Inflammatory macrophage treated with lipopolysaccharide for 4 hours (primary cell): ENCODE results near the gene SERPINB6.
"Not testable (repeated sequence)": the region's sequence is repeated elsewhere in the genome, so short reads cannot be mapped to it uniquely, and the experiment has no call there.

ENCODE experiments used
- DNase-seq: peaks from one replicate; pipeline ENCODE4 v3.0.0-alpha.2; 2020

The SERPINB6 gene

DNA sequence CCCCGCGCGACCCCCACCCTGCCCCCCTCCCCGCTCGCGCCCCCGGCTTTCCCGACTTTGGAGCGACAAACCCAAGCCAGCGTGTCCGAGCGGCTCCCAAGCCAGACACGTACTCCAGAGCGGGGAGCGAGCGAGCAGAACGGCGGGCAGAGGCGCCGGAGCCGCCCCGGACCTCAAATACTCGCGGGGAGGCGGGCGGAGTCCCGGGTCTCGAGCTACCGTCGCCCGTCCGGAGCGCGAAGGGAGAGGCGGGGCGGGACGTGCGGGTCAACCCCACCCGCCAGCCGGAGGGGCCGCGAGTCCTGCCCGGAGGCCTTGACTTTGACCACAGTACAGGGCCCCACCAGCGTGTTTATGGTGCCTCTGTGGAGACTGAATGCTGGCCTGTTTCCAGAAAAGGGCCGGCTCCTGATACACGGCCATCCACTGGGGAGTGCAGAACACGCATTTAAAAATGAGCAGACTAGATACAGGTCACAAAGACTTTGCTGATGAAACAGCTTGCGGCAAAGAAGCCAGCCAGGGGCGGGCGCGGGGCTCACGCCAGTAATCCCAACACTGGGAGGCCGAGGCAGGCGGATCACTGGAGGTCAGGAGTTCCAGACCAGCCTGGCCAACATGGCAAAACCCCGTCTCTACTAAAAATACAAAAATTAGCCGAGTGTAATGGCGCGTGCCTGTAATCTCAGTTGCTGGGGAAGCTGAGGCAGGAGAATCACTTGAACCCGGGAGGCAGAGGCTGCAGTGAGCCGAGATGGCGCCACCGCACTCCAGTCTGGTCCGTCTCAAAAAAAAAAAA, at the start of gene SERPINB6:
Gene SERPINB6 (minus strand): TSS at position 148 of the 799 bp plus-strand sequence. CDS start 12,235 bp downstream, outside the sequence.
- peak; percentile 53 for DNase-seq

DNA sequence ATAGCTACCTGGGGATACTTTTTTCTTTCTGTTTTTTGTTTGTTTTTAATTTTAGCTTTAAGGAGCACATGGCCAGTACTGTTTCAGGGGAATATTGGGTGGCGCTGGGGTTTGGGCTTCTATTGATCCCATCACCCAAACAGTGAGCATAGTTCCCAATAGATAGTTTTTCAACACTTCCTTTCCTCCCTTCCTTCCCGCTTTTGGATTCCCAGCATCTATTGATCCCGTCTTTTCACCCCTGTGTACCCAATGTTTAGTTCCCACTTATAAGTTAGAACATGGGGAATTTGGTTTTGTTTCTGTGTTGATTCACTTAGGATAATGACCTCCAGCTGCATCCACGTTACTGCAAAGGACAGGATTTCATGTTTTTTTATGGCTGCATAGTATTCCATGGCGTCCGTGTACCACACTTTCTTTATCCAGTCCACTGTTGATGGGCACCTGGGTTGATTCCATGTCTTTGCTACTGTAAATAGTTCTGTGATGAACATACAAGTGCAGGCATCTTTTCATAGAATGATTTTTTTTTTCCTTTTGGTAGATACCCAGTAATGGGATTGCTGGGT, 48.5 kb upstream of the SERPINB6 start:
- no peak for DNase-seq

DNA sequence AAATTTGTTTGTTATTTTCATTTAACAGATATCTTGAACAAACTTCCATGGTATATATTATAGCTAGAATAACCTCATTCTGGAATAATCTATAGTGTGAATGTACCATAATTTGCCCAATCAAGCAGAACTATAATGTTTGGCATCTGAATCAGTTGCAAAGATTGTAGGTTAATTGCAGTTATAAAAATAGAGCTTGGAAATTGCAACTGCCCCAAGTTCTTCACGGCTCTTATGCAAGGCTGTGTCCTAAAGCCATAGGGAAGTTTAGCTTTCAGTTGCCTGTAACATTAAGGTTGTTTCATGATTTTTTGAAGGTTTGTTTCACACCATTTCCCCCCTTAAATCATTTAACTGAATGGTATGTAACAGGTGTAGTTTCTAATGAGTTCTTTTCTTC, 47.7 kb upstream of the SERPINB6 start:
- peak; percentile 29 for DNase-seq

DNA sequence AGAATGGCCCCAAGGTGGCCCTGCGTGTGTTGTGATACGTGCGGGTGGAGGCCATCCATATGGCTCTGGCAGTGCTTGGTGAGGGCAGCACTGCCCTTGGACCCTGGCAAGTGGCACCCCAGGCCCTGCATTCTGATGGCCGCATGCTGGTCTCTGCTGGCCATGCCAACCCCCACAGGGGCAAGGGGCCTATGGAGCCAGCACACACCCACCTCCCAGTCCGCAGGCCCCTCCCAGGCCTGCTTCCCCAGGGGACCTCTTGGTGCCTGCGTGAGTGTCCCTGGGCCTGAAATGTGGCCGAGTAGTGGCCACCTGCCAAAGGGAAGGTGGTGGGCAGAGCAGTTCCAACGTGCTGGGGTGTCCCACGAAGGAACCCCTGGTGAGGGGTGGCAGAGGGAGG, 45.9 kb upstream of the SERPINB6 start:
- DNase-seq = no peak

GRCh38 chr6:3016473-3017280, 45.3 kb upstream of the SERPINB6 start:
- no peak for DNase-seq

DNA sequence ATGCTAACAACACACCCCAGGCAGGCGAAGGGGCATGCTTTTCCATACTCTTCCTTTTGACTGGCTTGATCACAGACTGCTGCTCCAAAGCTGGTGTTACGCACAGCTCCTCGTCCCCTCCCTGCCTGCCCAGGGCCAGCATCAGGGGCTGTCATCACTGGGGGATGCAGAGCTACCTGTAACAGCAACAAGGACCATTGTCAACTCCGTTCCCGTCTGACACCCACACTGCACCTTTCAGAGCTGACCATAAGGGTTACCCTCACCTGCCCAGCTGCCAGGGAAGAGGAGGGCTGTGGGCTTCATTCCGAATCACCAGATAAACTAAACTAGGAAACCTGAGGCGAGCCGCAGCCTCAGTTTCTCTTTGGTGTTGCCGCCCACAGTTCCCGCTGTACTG, 43.8 kb upstream of the SERPINB6 start:
- DNase-seq = no peak

- no peak for DNase-seq
Observed at GRCh38 chr6:3014675-3015066, 43.3 kb upstream of the SERPINB6 start.

GRCh38 chr6:3013901-3014674, 42.7 kb upstream of the SERPINB6 start:
- no peak for DNase-seq

- DNase-seq = peak; percentile 77
Observed at GRCh38 chr6:3013486-3013885, 42.1 kb upstream of the SERPINB6 start.

GRCh38 chr6:3011592-3011991, 40.2 kb upstream of the SERPINB6 start:
- no peak for DNase-seq

- DNase-seq = no peak
Observed at GRCh38 chr6:3011158-3011557, 39.8 kb upstream of the SERPINB6 start.

DNA sequence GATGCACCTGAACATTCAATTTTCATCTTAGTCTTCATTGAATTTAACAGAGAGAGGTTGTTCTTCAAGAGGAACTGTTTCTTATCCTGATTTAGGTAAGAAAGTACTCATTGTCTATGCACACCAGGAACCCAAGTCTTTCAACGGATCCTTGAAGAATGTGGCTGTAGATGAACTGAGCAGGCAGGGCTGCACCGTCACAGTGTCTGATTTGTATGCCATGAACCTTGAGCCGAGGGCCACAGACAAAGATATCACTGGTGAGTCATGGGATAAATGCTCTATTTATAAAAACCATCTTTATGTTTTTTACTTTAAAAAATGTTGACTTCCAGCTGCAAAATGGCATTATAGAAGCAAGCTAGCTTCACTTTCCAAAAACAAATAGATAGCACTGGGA, 38.6 kb upstream of the SERPINB6 start:
- DNase-seq = no peak

- not testable (repeated sequence) for DNase-seq
Observed at GRCh38 chr6:3008712-3009265, 37.4 kb upstream of the SERPINB6 start.

GRCh38 chr6:3007571-3007970, 36.2 kb upstream of the SERPINB6 start:
- DNase-seq = no peak

DNA sequence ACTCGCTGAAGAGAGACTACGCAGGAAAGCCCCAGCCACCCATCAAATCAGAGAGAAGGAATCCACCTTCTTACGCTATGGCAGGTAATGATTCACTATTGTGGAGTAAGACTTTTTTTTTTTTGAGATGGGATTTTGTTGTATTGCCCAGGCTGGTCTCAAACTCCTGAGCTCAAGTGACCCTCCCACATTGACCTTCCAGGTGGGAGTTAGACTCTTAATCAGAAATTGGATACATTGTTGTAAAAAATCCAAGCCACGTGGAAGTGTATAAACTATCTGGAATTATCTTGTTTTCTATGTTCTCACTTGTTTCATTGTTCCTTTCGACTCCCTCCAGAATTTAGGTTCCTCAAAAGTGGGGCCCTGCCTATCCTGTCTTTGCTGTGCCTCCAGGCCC, 35.1 kb upstream of the SERPINB6 start:
- DNase-seq = no peak

DNA sequence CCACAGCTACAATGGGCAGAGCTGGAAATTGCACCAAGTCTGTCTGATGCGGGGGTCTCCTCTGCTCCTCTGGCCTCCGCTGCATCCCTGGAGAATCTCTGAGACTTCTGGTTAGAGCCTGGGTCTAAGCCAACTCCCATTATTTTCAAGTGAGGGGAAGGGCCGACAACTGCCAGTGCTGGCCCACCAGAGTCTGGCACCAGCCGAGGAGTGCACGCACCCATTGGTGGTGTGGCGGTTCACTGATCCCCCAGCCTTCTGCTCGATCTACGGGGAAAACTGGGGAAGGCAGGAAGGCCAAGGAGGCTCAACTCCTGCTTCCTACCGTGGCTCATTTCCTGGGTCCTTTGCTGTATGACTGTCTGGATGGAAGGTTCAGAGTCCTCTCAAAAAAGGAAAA, 34.5 kb upstream of the SERPINB6 start:
- DNase-seq = no peak

DNA sequence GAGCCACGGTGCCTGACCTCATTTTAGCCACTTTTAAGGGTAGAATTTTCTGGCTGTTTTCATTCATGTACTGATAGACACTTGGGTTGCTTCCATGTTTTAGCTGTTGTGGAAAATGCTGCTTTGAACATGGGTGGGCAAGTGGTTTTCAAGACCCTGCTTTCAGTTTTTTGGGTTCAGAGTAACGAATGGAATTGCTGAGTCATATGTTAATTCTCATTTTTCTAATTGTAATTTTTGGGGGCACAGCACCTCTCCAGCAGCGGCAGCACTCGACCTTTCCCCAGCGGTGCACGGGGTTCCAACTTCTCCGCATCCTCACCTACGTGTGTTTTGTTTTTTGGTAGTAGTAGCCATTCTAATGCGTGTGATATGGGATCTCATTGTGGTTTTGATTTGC, 33.7 kb upstream of the SERPINB6 start:
- DNase-seq = no peak

DNA sequence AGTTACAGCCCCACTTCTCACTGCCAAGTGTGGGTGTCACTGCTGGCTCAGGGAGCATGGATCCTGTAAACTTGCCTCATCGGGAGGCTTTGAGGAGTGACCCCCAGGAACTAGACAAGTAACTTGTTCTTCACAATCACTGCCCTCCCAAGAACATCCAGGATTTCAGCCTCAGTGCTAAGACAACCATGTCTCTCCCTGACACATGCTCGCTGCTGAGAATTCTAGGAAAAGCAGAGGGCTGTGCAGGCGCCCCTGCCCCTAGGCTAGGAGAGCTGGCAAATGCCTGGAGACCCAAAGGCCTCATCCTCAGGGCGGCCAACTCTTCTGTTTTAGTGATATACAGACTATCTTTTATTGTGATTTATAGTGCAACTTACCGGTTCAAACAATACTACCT, 31.9 kb upstream of the SERPINB6 start:
- not testable (repeated sequence) for DNase-seq

GRCh38 chr6:3001773-3002293, 30.5 kb upstream of the SERPINB6 start:
- DNase-seq = peak; percentile 95

- no peak for DNase-seq
Observed at GRCh38 chr6:3001146-3001772, 29.9 kb upstream of the SERPINB6 start.

- DNase-seq = peak; percentile 86
Observed at GRCh38 chr6:2999618-3000557, 28.5 kb upstream of the SERPINB6 start, which contains the start of gene NQO2. Gene NQO2 (plus strand): TSS chr6:2999894. CDS start chr6:3006553, 6,659 bp downstream.
